NCI-H1694 (cell line): ENCODE results near the gene ANP32B.
"Not testable (repeated sequence)": the region's sequence is repeated elsewhere in the genome, so short reads cannot be mapped to it uniquely, and the experiment has no call there.

Experiments
- DNase-seq: peaks from one replicate; lab custom pipeline; 2025; lab: John Stamatoyannopoulos, UW

Gene ANP32B

GRCh38 chr9:97982683-97983588 is at the start of gene ANP32B:
TSS of gene ANP32B (plus strand) at chr9:97983341. CDS start at chr9:97983556, 215 bp downstream.
- DNase-seq = peak; percentile 81

DNA sequence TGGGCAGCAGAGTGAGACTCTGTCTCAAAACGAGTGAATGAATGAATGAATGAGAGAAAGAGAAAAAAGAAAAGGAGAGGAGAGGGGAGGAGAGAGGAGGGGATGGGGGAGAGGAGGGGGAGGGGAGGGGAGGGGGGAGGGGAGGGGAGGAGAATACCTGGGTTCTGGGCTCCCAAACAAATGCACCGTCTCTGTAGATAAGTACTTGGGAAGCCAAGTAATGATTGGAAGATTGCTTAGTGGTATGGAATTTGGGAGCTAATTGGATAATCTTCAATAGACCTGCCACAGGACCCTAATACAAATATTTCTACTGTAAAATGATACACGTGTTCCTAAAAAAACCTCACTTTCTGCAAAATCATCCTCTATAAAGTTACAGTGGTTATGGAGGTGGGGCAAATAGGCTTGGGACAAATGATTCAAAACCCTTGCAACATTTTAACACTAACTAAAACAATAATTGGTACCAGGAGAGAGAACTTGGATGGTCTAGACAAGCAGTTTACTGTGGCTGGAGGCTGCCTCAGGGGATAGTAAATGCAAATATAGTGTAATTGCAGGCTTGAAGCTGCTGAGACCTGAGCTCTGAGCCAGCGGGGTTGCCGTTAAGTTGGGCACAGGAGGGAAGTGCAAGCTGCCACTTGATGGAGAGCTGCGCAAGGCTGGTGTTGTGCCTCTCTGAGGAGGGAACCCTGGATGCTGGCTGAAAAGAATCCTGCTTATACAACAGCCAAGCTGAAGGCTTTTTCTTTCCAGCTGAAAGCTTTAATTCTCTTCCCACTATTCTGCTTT is 48.6 kb upstream of the ANP32B start:
- peak; percentile 30 for DNase-seq

DNA sequence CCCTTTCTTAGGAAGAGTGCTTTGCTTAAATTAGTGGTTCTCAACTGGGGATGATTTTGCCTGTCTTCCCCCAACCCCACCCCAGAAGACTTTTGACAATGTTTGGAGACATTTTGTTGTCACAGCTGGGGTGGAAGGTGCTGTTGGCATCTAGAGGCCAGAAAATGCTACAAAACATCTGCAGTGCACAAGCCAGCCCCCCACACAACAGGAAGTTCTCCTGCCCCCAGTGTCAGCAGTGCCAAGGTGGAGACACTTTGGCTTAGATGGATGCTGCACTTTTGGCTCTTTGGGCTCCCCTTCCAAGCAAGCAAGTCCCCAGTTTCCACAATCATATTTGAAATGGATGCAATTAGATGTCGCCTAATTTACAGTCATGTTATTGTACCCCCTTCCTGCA is 47.9 kb upstream of the ANP32B start:
- no peak for DNase-seq

DNA sequence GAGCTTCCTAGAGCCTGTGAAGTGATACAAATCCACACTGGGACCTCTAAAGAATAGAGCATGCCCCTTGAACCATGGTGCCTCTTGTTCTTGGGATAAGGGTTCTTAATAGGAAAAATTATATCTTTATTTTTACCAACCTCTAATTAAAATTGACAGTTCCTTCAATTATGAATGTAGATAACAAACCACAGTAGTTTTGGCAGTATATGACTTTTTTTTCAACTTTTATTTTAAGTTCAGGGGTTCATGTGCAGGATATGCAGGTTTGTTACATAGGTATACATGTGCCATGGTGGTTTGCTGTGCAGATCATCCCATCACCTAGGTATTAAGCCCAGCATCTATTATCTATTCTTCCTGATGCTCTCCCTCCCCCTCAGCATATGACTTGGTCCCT is 46.1 kb upstream of the ANP32B start:
- DNase-seq = no peak

- DNase-seq = no peak
Measured at GRCh38 chr9:97938081-97938644, 45.0 kb upstream of the ANP32B start, which contains the start of gene HEMGN. TSS of gene HEMGN (minus strand) at chr9:97938172. CDS start at chr9:97938136, 36 bp downstream.

DNA sequence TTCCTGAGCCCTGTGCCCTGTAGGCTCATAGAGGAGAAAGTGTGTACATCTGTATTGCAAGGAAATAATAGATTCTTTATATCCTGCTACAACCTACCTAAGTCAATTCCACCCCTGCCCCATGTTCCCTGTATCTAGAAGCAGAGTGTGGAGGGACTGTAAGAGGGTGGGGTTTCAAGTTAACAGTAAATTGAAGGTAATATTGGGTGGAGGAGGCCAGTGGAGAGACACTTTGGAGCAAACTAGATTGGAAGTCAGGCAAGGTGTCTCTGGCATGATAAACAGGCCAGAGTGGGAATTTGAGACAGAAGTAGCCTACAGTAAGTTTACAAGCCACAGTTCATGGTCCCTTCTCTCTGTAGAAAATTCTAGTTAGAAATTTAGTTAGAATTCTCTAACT is 42.9 kb upstream of the ANP32B start:
- DNase-seq = no peak

- DNase-seq = no peak
Measured at GRCh38 chr9:97940741-97941140, 42.4 kb upstream of the ANP32B start.

- DNase-seq = no peak
Measured at GRCh38 chr9:97941323-97941722, 41.8 kb upstream of the ANP32B start.

DNA sequence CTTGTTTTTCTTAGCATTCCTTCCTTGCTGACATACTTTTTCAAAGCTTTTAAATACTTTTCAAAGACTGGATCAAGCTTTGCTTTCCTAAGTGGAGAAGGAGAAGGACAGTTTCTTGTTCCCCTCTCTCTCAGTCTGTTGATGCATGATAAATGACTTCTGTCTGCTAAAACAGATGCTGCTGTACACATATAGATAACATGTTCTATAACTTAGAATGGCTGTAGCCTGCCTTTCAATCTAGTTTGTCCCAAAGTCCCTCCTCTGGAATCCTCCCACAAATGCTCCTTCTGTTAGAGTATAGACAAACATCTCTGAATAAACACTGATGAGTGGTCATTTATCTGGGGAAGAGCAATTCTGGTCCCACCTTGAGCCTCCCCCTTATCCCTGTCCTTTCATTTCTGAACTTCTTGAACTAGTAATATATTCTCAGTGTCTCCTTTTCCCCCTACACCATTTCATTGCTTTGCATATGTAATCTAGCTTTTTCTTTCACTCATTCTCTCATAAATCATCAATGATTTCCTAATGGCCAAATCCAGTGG is 39.8 kb upstream of the ANP32B start:
- DNase-seq = no peak

GRCh38 chr9:97944612-97945011 is 38.5 kb upstream of the ANP32B start:
- no peak for DNase-seq

- not testable (repeated sequence) for DNase-seq
Measured at GRCh38 chr9:97945470-97945869, 37.7 kb upstream of the ANP32B start.

GRCh38 chr9:97947094-97947493 is 36.0 kb upstream of the ANP32B start:
- DNase-seq = not testable (repeated sequence)

GRCh38 chr9:97950873-97951272 is 32.3 kb upstream of the ANP32B start:
- not testable (repeated sequence) for DNase-seq

DNA sequence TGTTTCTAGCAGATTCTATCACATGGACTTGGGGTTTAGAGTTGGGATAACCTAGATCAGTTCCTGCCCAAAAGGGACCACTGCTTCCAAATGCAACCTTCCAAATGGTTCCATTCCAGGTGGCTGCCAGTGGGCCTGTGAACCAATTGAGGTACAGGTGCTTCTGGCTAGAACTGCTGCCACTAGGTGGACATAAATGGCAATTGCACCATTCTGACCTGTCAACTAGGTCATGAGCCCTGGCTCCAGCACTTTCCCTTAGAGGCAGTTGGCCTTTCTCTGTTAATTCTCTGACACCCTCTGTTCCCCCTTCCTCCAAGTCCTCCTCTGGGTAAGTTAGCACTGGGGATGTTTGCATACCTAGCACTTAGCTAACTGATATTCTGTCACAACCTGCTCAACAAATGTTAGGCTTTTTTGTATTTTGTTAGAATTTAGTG is 28.6 kb upstream of the ANP32B start:
- peak; percentile 59 for DNase-seq

DNA sequence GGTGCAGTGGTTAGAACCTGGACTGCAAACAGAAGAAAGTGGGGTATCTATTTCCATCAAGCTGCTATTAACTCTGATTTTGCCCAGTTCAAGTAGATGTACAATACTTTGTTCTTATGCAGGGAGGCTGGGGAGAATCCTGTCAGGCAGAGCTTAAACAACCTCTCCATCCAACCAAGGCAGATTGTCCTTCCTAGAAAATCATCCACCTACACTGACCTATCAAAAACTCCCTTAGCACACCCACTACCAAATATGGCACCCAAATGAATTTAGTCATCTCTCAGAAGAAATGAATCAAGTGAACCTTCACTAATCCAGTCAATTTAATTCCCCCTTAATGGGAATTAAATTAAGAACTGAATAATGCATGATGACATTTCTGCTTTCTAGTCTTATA is 26.8 kb upstream of the ANP32B start:
- no peak for DNase-seq

GRCh38 chr9:97958812-97959511 is 24.2 kb upstream of the ANP32B start:
- no peak for DNase-seq

DNA sequence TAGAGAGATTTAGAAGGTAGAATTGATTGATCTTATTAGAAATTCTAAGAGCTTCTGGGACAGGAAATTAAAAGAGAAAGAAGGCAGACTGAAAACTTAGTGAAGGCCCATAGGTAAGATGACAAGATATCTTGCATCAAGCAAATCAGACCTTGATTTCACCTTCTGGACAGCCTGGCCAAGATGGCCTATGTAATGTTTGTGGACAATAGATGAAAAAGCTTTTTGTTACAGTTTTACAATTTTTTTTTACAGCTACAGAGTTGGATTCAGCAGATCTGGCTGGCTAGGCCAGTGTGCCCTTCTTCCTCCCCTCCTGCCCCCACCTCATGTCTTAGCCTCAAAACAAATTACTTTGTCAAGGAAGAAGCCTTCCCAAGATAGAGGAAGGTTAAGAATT is 23.6 kb upstream of the ANP32B start:
- DNase-seq = no peak

DNA sequence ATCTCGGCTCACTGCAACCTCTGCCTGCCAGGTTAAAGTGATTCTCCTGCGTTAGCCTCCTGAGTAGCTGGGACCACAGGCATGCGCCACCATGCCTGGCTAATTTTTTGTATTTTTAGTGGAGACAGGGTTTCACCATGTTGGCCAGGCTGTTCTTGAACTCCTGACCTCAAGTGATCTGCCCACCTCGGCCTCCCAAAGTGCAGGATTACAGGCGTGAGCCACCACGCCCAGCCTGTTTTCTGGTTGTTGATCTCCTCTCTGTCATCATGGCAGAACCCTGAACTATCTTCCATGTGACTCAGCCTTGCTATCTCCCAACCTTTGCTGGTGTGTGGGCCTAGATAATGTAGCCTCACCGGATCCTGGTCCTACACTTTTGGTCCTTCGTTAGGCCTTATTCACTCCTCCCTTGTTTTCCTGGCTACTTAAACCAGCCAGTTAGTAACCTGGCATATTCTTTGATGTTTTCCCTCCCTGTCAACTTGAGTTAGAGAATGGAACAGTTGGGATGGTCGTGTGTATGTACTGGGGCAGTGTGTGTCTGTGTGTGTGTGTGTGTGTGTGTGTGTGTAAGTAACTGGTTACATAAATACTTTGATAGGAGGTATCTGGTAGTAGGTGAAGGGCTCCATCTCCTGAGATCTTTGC is 22.3 kb upstream of the ANP32B start:
- not testable (repeated sequence) for DNase-seq

DNA sequence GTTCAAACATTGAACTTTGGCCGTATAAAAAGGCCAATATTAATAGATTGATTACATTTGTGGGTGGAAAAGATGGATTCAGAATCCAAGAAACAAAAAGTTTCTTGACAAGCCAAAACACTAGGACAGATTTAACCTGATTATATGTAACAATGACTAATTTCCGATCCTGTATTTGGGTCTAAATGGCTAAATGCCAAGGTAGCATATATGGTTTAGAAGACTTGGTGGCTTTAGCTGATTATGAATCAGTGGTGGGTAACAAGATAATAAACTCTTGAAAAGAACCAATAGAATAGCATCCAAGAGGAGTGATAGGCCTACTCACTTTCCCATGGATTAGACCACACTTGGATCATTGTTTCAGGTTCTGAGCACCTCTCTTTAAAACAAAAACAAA is 21.8 kb upstream of the ANP32B start:
- DNase-seq = no peak

GRCh38 chr9:97962136-97962535 is 21.0 kb upstream of the ANP32B start:
- DNase-seq = no peak

DNA sequence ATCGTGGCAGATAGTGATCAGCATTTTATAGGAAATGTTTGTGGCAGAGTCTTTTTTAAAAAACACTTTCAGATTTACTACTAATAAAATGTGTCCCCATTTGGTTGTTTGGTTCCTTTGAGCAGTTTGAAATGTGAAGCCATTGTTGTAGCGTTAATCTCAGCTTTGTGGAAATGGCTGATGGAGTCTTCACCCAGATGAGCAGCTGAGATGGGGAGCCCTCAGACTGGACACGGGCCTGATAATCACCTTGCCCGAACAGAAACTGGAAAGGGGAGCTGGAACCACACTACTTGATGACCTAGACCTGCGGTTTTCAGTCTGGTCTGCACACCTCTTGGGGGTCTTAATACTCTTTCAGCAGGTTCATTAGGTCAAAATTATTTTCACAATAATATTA is 20.6 kb upstream of the ANP32B start:
- no peak for DNase-seq
